ENCODE data around the gene STIP1. TPM values are rescaled to one million over a fixed set of nuclear protein-coding genes. Genes with fewer than 3 reads are reported as not detected.
A peak's percentile ranks its signal among the peaks of the same experiment; 100 is the strongest.

The STIP1 gene
- total RNA-seq, 1 experiment from 2014 or later: 297 TPM

DNA sequence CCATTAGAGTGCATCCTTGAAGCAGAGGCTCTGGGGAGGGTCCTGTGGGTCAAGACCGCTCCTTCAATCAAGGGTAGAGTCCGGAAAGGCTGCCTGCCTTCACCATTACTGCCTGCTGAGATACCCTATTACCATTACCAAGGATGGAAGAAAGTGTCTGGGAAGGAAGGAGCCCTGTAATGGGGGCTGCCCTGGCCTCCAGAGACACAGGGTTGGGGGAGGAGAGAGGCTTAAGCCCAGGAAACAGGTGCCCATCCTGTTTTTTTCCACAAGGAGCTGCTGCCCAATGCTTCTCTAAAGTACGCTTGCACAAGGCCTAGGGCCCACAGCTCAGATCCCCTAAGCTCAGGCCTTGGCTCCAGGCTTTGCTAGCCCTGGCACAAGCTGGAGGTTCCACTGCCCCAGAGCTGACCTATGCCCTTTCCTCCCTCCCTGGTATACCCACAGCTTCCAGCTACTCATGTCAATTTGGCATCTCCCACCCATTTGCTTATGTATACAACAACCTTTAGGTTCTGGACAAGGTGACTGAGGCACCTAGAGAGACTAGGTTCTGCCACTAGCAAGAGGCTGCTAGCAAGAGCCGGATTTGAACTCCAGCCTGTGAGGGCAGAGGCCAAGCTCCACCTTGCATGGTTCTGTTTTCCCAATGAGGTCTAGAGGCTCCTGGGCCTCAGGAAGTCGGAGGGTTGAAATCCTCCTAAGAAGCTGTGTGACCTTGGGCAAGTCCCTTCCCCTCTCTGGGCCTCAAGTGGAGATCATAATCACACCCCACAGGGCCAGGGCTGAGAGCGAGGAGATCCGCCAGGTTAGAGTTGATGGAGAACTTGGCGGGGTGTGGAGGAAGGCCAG lies 63.8 kb downstream of the STIP1 start:
- POLR2A ChIA-PET: interaction anchor here (0.8 kb wide), 1 partner anchor 9 kb away, joined by 3 read pairs; the partner anchor contains the start of gene FKBP2
- Mint-ChIP-seq H3K4me3 (ENCODE audit: unreplicated experiment) (peak overlapping the region; percentile 99), H3K36me3 (ENCODE audit: insufficient read depth, unreplicated experiment) (peaks cover 38% of the 10 kb centered on the region)

DNA sequence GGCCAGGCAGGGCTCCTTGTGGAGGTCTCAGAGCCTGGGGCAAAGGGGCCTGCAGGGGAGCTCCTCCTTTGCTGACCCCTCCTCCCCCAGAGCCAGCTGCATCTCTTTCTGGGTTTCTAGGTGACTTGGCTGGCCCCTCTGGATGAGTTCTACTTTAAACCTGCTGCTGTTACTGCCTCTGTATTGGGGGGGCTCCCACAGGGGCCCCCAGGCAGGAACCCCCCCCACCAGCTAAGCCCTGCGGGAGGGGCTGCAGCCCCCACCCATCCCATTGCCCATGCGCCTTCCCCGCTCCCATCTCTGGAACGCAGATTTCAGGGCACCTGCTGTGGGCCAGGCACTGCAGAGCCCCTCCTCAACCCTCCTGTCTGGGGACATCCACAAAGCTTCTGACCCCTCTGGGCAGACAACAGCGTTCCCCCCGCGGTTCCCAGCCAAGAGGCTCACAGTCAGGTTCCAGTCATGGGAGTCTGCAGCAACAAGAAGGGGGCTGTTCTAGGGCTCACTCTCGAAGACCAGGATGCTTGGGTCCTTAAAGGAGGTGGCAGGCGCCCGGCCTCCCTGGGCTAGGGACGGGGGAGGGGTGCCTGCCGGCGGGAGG lies 64.5 kb downstream of the STIP1 start:
- Histone ChIP-seq H3K4me1 (peaks cover 26% of the 10 kb centered on the region), H3K27me3 (replicated peaks; ENCODE audit: control insufficient read depth, insufficient read depth, low read length) (no peaks in the 10 kb centered on the region), H3K36me3 (ENCODE audit: control insufficient read depth, insufficient read depth, low read length) (peaks cover 2% of the 10 kb centered on the region; the same call in 1 of the 2 replicates), H3K9me3 (no peaks in the 10 kb centered on the region), H3K4me3 (ENCODE audit: low read depth, low read length) (peak overlapping the region; percentile 66)
- intact Hi-C loops (cut with micrococcal nuclease; ENCODE audit: unreplicated experiment): loop anchor here (1.0 kb wide), 2 partner anchors 20 to 54 kb away; no protein-coding TSS in a partner anchor
- H3K4me1 Mint-ChIP-seq (ENCODE audit: low read depth, unreplicated experiment): peaks cover 13% of the 10 kb centered on the region
- peaks cover 35% of the 10 kb centered on the region for H3K36me3 Mint-ChIP-seq (ENCODE audit: insufficient read depth, unreplicated experiment)
- ChIA-PET POLR2A (interaction anchor here (0.8 to 0.9 kb wide), 2 partner anchors 8 to 9 kb away, joined by 3 read pairs; partner anchors contain the start of gene FKBP2), CTCF (interaction anchor here (0.6 to 1.6 kb wide), 6 partner anchors 9 to 110 kb away, joined by 3 to 9 read pairs (median 4); partner anchors contain the start of gene FKBP2)
- TF ChIP-seq, protein P1, sequence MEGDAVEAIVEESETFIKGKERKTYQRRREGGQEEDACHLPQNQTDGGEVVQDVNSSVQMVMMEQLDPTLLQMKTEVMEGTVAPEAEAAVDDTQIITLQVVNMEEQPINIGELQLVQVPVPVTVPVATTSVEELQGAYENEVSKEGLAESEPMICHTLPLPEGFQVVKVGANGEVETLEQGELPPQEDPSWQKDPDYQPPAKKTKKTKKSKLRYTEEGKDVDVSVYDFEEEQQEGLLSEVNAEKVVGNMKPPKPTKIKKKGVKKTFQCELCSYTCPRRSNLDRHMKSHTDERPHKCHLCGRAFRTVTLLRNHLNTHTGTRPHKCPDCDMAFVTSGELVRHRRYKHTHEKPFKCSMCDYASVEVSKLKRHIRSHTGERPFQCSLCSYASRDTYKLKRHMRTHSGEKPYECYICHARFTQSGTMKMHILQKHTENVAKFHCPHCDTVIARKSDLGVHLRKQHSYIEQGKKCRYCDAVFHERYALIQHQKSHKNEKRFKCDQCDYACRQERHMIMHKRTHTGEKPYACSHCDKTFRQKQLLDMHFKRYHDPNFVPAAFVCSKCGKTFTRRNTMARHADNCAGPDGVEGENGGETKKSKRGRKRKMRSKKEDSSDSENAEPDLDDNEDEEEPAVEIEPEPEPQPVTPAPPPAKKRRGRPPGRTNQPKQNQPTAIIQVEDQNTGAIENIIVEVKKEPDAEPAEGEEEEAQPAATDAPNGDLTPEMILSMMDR (IDR thresholded peaks at IDR 0.05; ENCODE audit: insufficient read depth in 1 of 2, low read depth in 1 of 2, low read length in 1 of 2, severe bottlenecking in 1 of 2, unreplicated experiment in 1 of 2): no peak
- no peaks in the 10 kb centered on the region for H3K9me3 Mint-ChIP-seq (ENCODE audit: unreplicated experiment)
- no peak overlapping the region for H3K27ac Mint-ChIP-seq (ENCODE audit: unreplicated experiment)
- DNase-seq: peak in 1 of 2 experiments; percentile 50
- H3K27me3 Mint-ChIP-seq (ENCODE audit: insufficient read depth, unreplicated experiment): no peaks in the 10 kb centered on the region
- peak overlapping the region; percentile 99 for H3K4me3 Mint-ChIP-seq (ENCODE audit: unreplicated experiment)
- BruUV-seq (replicated peaks): no TSS peak

More for the DNA sequence above, 63.8 kb downstream of the STIP1 start:
- peaks cover 26% of the 10 kb centered on the region for H3K4me1 ChIP-seq
- H3K36me3 ChIP-seq (ENCODE audit: control insufficient read depth, insufficient read depth, low read length): no peaks in the 10 kb centered on the region
- no peaks in the 10 kb centered on the region for H3K27me3 Mint-ChIP-seq (ENCODE audit: insufficient read depth, unreplicated experiment)
- no peaks in the 10 kb centered on the region for H3K9me3 ChIP-seq
- H3K9me3 Mint-ChIP-seq (ENCODE audit: unreplicated experiment): no peaks in the 10 kb centered on the region
- no peaks in the 10 kb centered on the region for H3K27me3 ChIP-seq (replicated peaks; ENCODE audit: control insufficient read depth, insufficient read depth, low read length)
- intact Hi-C loops (cut with micrococcal nuclease; ENCODE audit: unreplicated experiment): no loop called here
- H3K27ac Mint-ChIP-seq (ENCODE audit: unreplicated experiment): no peak overlapping the region
- H3K4me3 ChIP-seq (ENCODE audit: low read depth, low read length): no peak overlapping the region
- TF ChIP-seq, protein P1 (IDR thresholded peaks at IDR 0.05; ENCODE audit: insufficient read depth in 1 of 2, low read depth in 1 of 2, low read length in 1 of 2, severe bottlenecking in 1 of 2, unreplicated experiment in 1 of 2): no peak
- CTCF ChIA-PET: interaction anchor here (0.6 to 1.6 kb wide), 6 partner anchors 9 to 105 kb away, joined by 3 to 9 read pairs (median 4); partner anchors contain the start of gene FKBP2
- DNase-seq: no peak
- peaks cover 13% of the 10 kb centered on the region for H3K4me1 Mint-ChIP-seq (ENCODE audit: low read depth, unreplicated experiment)
- BruUV-seq (replicated peaks): no TSS peak

All from Caco-2 (cell line).